ENCODE data around the gene DIS3L2.
"Not testable (repeated sequence)": the region's sequence is repeated elsewhere in the genome, so short reads cannot be mapped to it uniquely, and the experiment has no call there.

Gene DIS3L2

GRCh38 chr2:232325324-232326273 lies 364.1 kb downstream of the DIS3L2 start:
- no peak for DNase-seq

- DNase-seq: not testable (repeated sequence)
Measured at GRCh38 chr2:232326274-232327104, 365.0 kb downstream of the DIS3L2 start.

GRCh38 chr2:232327105-232328031 lies 365.9 kb downstream of the DIS3L2 start:
- DNase-seq: no peak

- no peak for DNase-seq
Measured at GRCh38 chr2:232328032-232328422, 366.5 kb downstream of the DIS3L2 start.

- DNase-seq: no peak
Measured at GRCh38 chr2:232328516-232329460, 367.3 kb downstream of the DIS3L2 start.

- DNase-seq: no peak
Measured at GRCh38 chr2:232329716-232330067, 368.2 kb downstream of the DIS3L2 start.

GRCh38 chr2:232330068-232330999 lies 368.8 kb downstream of the DIS3L2 start:
- DNase-seq: no peak

- DNase-seq: not testable (repeated sequence)
Measured at GRCh38 chr2:232331061-232331460, 369.5 kb downstream of the DIS3L2 start.

GRCh38 chr2:232331641-232332040 lies 370.1 kb downstream of the DIS3L2 start:
- not testable (repeated sequence) for DNase-seq

- not testable (repeated sequence) for DNase-seq
Measured at GRCh38 chr2:232332244-232332939, 370.9 kb downstream of the DIS3L2 start.

GRCh38 chr2:232332940-232333259 lies 371.4 kb downstream of the DIS3L2 start:
- DNase-seq: no peak

- no peak for DNase-seq
Measured at GRCh38 chr2:232333361-232334135, 372.0 kb downstream of the DIS3L2 start.

GRCh38 chr2:232334136-232334884 lies 372.8 kb downstream of the DIS3L2 start:
- DNase-seq: not testable (repeated sequence)

- DNase-seq: not testable (repeated sequence)
Measured at GRCh38 chr2:232334885-232335205, 373.3 kb downstream of the DIS3L2 start.

- not testable (repeated sequence) for DNase-seq
Measured at GRCh38 chr2:232335206-232335858, 373.8 kb downstream of the DIS3L2 start.

- no peak for DNase-seq
Measured at GRCh38 chr2:232335859-232336215, 374.3 kb downstream of the DIS3L2 start.

- no peak for DNase-seq
Measured at GRCh38 chr2:232336241-232336736, 374.8 kb downstream of the DIS3L2 start.
